ENCODE results near the gene FKBP15. TPM values are rescaled to one million over a fixed set of nuclear protein-coding genes. Genes with fewer than 3 reads are reported as not detected.

FKBP15 gene
- total and polyA plus RNA-seq, 2 of the 8 experiments (the other 6 are each of a cell fraction or from before 2014, with no cell fraction given), result 9.9 to 13.8 TPM

- Histone ChIP-seq H3K4me2 (ENCODE audit: insufficient read depth in 1 of 2, low read depth in 2 of 2, low read length in 2 of 2) (peak overlapping the region; percentile 90 to 99), H2BK15ac (ENCODE audit: low read length) (no peak overlapping the region), H2BK20ac (ENCODE audit: low read length) (no peak overlapping the region), H3K79me1 (ENCODE audit: low read depth, low read length) (0 out of 2 replicates have a peak, but pooled peaks cover 3% of the 10 kb centered on the region), H3K4ac (replicated peaks; ENCODE audit: insufficient read length, low read depth, low read length) (no peak overlapping the region), H2BK12ac (ENCODE audit: low read depth, low read length) (no peak overlapping the region), H3K36me3 (ENCODE audit: control insufficient read depth in 2 of 4, insufficient read depth in 4 of 4, low read length in 3 of 4) (no peaks in the 10 kb centered on the region; a peak in 1 of 8 replicates), H2BK5ac (ENCODE audit: low read depth, low read length) (no peak overlapping the region), H4K8ac (ENCODE audit: extremely low read depth, insufficient read depth, low read length) (no peak overlapping the region), H4K20me1 (replicated peaks in 1 of 2; ENCODE audit: control insufficient read depth in 1 of 2, insufficient read depth in 2 of 2, low read length in 2 of 2) (peaks cover 0 to 2% of the 10 kb centered on the region in 2 experiments), H3K9me3 (ENCODE audit: insufficient read depth in 2 of 2, low read depth in 1 of 2, low read length in 1 of 2) (no peaks in the 10 kb centered on the region), H3K23me2 (ENCODE audit: low read depth, low read length) (peaks cover 10% of the 10 kb centered on the region), H3K9ac (replicated peaks in 1 of 4; ENCODE audit: extremely low read depth in 1 of 4, low read depth in 3 of 4, low read length in 3 of 4) (peak overlapping the region; percentile 45 to 78 (median 64)), H2BK120ac (replicated peaks; ENCODE audit: low read depth, low read length) (no peak overlapping the region), H3K4me3 (ENCODE audit: extremely low read depth in 1 of 4, insufficient read depth in 2 of 4, low read depth in 3 of 4, low read length in 4 of 4) (peak overlapping the region; percentile 93 to 96 (median 94)), H3K79me2 (ENCODE audit: control insufficient read depth in 1 of 2, insufficient read depth in 2 of 2, low read length in 2 of 2) (peaks cover 6 to 52% of the 10 kb centered on the region in 2 experiments), H2AFZ (ENCODE audit: low read length) (peak overlapping the region; percentile 64), H3K18ac (ENCODE audit: extremely low read depth, low read length) (no peak overlapping the region; the same call in 1 of the 2 replicates), H3K27ac (ENCODE audit: low read depth, low read length) (0 out of 2 replicates have a peak overlapping the region, but pooled peaks have one; percentile 22), H4K91ac (replicated peaks; ENCODE audit: insufficient read length, low read length) (no peak overlapping the region), H2AK5ac (ENCODE audit: low read depth, low read length) (no peak overlapping the region), H3K23ac (ENCODE audit: insufficient read length) (no peak overlapping the region), H4K5ac (ENCODE audit: insufficient read length, low read depth, low read length) (no peak overlapping the region), H3K14ac (ENCODE audit: insufficient read length) (no peak overlapping the region), H3K27me3 (replicated peaks in 1 of 4; ENCODE audit: control insufficient read depth in 3 of 4, extremely low read depth in 1 of 4, insufficient read depth in 3 of 4, low read length in 3 of 4) (no peaks in the 10 kb centered on the region), H3K56ac (replicated peaks; ENCODE audit: insufficient read length, low read depth, low read length) (no peak overlapping the region), H3K4me1 (replicated peaks in 1 of 4; ENCODE audit: control insufficient read depth in 3 of 4, insufficient read depth in 4 of 4, low read length in 3 of 4) (peaks cover 0 to 10% (median 1%) of the 10 kb centered on the region in 4 experiments; a peak in 4 of 7 replicates)
- WGBS, 2 experiments (ENCODE audit: extremely low coverage in 1 of 2, insufficient coverage in 1 of 2, insufficient read length in 1 of 2, insufficient replicate concordance in 2 of 2, low coverage in 1 of 2, low lambda C conversion rate in 2 of 2, missing lambda C conversion rate in 1 of 2), result 23% methylated on average over 11 of the region's 11 CpGs; no CpG with 5 or more reads in 1 of the 2 experiments
- CTCF ChIA-PET (ENCODE audit: partially characterized antibody), result interaction anchor here (0.9 to 3.1 kb wide), 6 partner anchors 26 to 401 kb away, joined by 3 to 17 read pairs (median 3); partner anchors contain the start of genes CDC26, PRPF4 and SLC31A2
- no peak for FAIRE-seq
- TF ChIP-seq RXRA (IDR thresholded peaks at IDR 0.05; ENCODE audit: insufficient read depth, low read depth, low read length), result no peak
- TF ChIP-seq KDM4A (IDR thresholded peaks at IDR 0.05; ENCODE audit: low read depth, low read length, severe bottlenecking), result no peak
- peak in 1 of 2 experiments; percentile 14; a peak in 1 of 3 replicates for TF ChIP-seq POLR2A (IDR thresholded peaks at IDR 0.05; ENCODE audit: control extremely low read depth in 1 of 2, low read depth in 2 of 2, low read length in 2 of 2)
- no peak for TF ChIP-seq ATF2 (IDR thresholded peaks at IDR 0.05; ENCODE audit: low read length)
- TF ChIP-seq E2F6 (IDR thresholded peaks at IDR 0.05), result no peak
- POLR2A ChIA-PET (ENCODE audit: partially characterized antibody), result interaction anchor here (0.7 to 2.9 kb wide), 7 partner anchors 11 to 190 kb away, joined by 3 to 10 read pairs (median 5); partner anchors contain the start of genes C9orf43, CDC26, POLE3 and PRPF4
- no peak for DNase-seq (ENCODE audit: low read depth in 1 of 2, low spot score in 2 of 2)
These were observed 542 bp downstream of the FKBP15 start for GRCh38 chr9:113220467-113221002.

Data from H1 (cell line).